ENCODE measurements around the gene ACOX1.

GRCh38 chr17:75927286-75927922 is 51.6 kb downstream of the ACOX1 start:
- no peak for TF ChIP-seq CTCF (IDR thresholded peaks at IDR 0.05)
- TF ChIP-seq POLR2AphosphoS5 (IDR thresholded peaks at IDR 0.05): no peak
- TF ChIP-seq POLR2A (IDR thresholded peaks at IDR 0.05): no peak
